ENCODE results near the gene SUMO2. TPM values are rescaled to one million over a fixed set of nuclear protein-coding genes. Genes with fewer than 3 reads are reported as not detected.

The SUMO2 gene
- total RNA-seq, 1 experiment from 2014 or later = 109 TPM

DNA sequence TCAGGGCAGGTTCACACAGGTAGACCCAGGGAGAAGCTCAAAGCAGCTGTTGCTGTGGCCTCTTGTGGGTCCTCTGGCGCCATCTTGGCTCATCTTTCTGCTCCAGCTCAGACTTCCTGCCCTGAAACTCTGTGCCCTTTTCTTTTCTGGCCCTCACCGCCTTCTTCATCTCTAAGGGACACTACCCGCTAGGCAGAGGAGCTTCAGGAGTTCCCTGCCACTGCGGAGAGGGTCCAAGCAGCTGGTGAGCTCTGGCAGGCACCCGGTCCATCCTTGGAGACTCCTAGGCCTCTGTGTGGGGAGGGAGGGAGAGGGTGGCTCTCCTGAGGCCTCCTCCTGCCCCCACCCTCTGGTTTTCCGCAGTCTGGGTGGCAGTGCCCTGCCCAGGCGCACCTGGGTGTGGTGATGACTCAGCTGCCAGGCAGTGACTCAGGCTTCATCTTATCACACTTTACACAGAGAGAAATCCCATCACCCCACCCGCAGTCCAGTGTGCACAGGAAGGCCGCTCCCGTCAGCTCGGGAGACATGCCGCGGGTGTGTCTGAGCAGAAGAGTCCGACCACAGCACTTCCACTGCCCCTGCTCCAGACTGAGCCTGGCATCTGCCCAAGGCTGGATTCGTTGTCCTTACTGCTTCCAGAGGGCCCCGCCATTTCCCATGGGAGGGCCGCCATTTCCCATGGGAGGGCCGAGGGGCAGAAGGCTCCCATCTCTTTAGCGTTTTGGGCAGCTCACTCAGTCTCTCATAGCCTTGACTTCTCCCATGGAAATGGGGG, 58.5 kb downstream of the SUMO2 start:
- DNase-seq (ENCODE audit: low read depth) = peak; percentile 69

DNA sequence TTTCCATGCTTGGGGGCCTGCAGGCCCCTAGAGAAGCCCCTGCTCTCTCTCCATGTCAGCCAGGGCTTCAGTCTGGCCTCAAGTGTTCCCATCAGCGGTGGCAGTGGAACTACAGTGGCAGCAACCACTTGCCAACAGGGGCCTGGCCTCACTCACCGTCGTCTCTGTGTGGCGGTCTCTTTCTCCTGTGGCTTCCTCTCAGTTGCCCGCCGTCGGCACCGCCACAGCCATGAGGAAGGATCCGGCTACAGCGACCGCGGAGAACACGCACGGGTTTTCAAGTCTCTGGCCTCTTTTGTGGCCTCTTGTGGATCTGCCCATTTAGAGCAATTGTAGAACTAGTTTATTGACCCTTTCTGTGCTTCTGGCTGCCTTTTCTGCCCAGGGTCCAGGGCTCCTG, 64.5 kb downstream of the SUMO2 start:
- DNase-seq (ENCODE audit: low read depth) = no peak

DNA sequence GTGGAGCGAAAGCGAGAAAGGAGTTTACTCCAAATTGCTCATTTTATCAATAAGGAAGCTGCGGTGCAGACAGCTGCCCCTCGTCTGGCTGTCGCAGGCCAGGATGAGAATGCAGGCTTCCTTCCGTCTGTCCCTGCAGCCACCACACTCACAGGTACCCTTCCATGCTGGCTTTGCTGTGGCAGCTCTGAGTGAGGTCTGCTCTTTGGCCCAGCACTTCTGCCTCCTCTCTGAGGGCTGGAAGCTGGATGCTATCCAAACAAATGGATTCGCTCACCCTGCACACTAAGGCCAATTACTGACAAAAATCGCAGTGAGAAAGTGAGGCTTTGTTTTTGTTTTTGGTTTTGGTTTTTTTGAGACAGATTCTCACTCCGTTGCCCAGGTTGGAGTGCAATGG, 66.0 kb downstream of the SUMO2 start:
- no peak for DNase-seq (ENCODE audit: low read depth)

Other genes with a start within 250 kb of the SUMO2 start
- not detected in 2 replicates for gene OTOP3, start 247.1 kb downstream of the SUMO2 start, total RNA-seq (2014; rRNA removed)
- not detected in 2 replicates for gene HID1, start 210.2 kb downstream of the SUMO2 start, total RNA-seq (2014; rRNA removed)
- gene CDR2L, start 195.3 kb downstream of the SUMO2 start, total RNA-seq (2014; rRNA removed) = 25.1 and 33.1 TPM in 2 replicates
- gene MRPL58, start 170.3 kb downstream of the SUMO2 start, total RNA-seq (2014; rRNA removed) = 56.0 and 84.9 TPM in 2 replicates
- gene ATP5PD, start 136.0 kb downstream of the SUMO2 start, total RNA-seq (2014; rRNA removed) = 281 and 284 TPM in 2 replicates
- 22.8 and 26.9 TPM in 2 replicates for gene KCTD2, start 135.7 kb downstream of the SUMO2 start, total RNA-seq (2014; rRNA removed)
- 0.11 TPM in 1 of 2 replicates, not detected in the other for gene SLC16A5, start 95.0 kb downstream of the SUMO2 start, total RNA-seq (2014; rRNA removed)
- gene ARMC7, start 73.0 kb downstream of the SUMO2 start, total RNA-seq (2014; rRNA removed) = 2.3 and 5.1 TPM in 2 replicates
- 108 TPM in 2 replicates for gene NT5C, start 51.2 kb downstream of the SUMO2 start, total RNA-seq (2014; rRNA removed)
- 281 and 311 TPM in 2 replicates for gene JPT1, start 28.4 kb downstream of the SUMO2 start, total RNA-seq (2014; rRNA removed)
- gene NUP85, start 22.7 kb upstream of the SUMO2 start, total RNA-seq (2014; rRNA removed) = 41.1 and 42.1 TPM in 2 replicates
- gene GGA3, start 78.6 kb upstream of the SUMO2 start, total RNA-seq (2014; rRNA removed) = 14.7 and 18.5 TPM in 2 replicates
- 52.4 and 58.4 TPM in 2 replicates for gene MRPS7, start 78.9 kb upstream of the SUMO2 start, total RNA-seq (2014; rRNA removed)
- gene MIF4GD, start 88.3 kb upstream of the SUMO2 start, total RNA-seq (2014; rRNA removed) = 4.2 and 8.6 TPM in 2 replicates
- 7.1 and 8.7 TPM in 2 replicates for gene SLC25A19, start 106.5 kb upstream of the SUMO2 start, total RNA-seq (2014; rRNA removed)
- gene GRB2, start 222.7 kb upstream of the SUMO2 start, total RNA-seq (2014; rRNA removed) = 95.7 and 113 TPM in 2 replicates